NCI-H774 (cell line): ENCODE measurements around the gene CLCN4.
A peak's percentile ranks its signal among the peaks of the same experiment; 100 is the strongest.

Experiments used
- DNase-seq: peaks from one replicate; lab custom pipeline; 2025; lab: John Stamatoyannopoulos, UW

The CLCN4 gene

GRCh38 chrX:10156199-10157031 lies at the start of gene CLCN4:
TSS of gene CLCN4 (plus strand) at chrX:10156975. CDS start at chrX:10185033, 28,058 bp downstream.
- DNase-seq = peak; percentile 39

- DNase-seq = no peak
Observed at GRCh38 chrX:10107483-10107882, 49.3 kb upstream of the CLCN4 start.

GRCh38 chrX:10108288-10108687 lies 48.5 kb upstream of the CLCN4 start:
- DNase-seq = no peak

GRCh38 chrX:10109695-10110094 lies 47.1 kb upstream of the CLCN4 start:
- DNase-seq = no peak

GRCh38 chrX:10110316-10110935 lies 46.3 kb upstream of the CLCN4 start:
- DNase-seq = no peak

GRCh38 chrX:10110984-10111363 lies 45.8 kb upstream of the CLCN4 start:
- DNase-seq = no peak

GRCh38 chrX:10111364-10112148 lies 45.2 kb upstream of the CLCN4 start:
- no peak for DNase-seq

GRCh38 chrX:10112510-10112909 lies 44.3 kb upstream of the CLCN4 start:
- no peak for DNase-seq

- no peak for DNase-seq
Observed at GRCh38 chrX:10115082-10115481, 41.7 kb upstream of the CLCN4 start.

GRCh38 chrX:10117301-10117700 lies 39.5 kb upstream of the CLCN4 start:
- DNase-seq = no peak

- DNase-seq = no peak
Observed at GRCh38 chrX:10117864-10118377, 38.9 kb upstream of the CLCN4 start.

- DNase-seq = no peak
Observed at GRCh38 chrX:10118530-10118929, 38.2 kb upstream of the CLCN4 start.

- DNase-seq = peak; percentile 2
Observed at GRCh38 chrX:10119399-10119990, 37.3 kb upstream of the CLCN4 start.

GRCh38 chrX:10120331-10120730 lies 36.4 kb upstream of the CLCN4 start:
- DNase-seq = no peak

- no peak for DNase-seq
Observed at GRCh38 chrX:10120828-10121227, 35.9 kb upstream of the CLCN4 start.

GRCh38 chrX:10121787-10122186 lies 35.0 kb upstream of the CLCN4 start:
- DNase-seq = no peak

GRCh38 chrX:10124506-10125247 lies 32.1 kb upstream of the CLCN4 start:
- no peak for DNase-seq

- DNase-seq = no peak
Observed at GRCh38 chrX:10125248-10125615, 31.5 kb upstream of the CLCN4 start.

- DNase-seq = no peak
Observed at GRCh38 chrX:10126044-10126443, 30.7 kb upstream of the CLCN4 start.

- no peak for DNase-seq
Observed at GRCh38 chrX:10126834-10127233, 29.9 kb upstream of the CLCN4 start.

GRCh38 chrX:10128386-10128785 lies 28.4 kb upstream of the CLCN4 start:
- DNase-seq = no peak

- DNase-seq = no peak
Observed at GRCh38 chrX:10129229-10129628, 27.5 kb upstream of the CLCN4 start.
